Common myeloid progenitor, CD34-positive (primary cell): ENCODE data around the gene GAB4.
"Not testable (repeated sequence)": the region's sequence is repeated elsewhere in the genome, so short reads cannot be mapped to it uniquely, and the experiment has no call there.

Experiments
- CTCF ChIA-PET: fragments of 350-600 bp; sonication (Branson Sonifier 250); formaldehyde crosslinking; loops from one replicate; lab custom pipeline; 2021; ENCODE audit warnings: antibody characterized with exemption; lab: Charles Lee
- POLR2A ChIA-PET: fragments of 350-600 bp; sonication (Branson Sonifier 250); formaldehyde crosslinking; loops from one replicate; lab custom pipeline; 2021; ENCODE audit warnings: antibody characterized with exemption; lab: Charles Lee
- DNase-seq, 3 donors: peaks; one replicate each; pipeline versions ENCODE4 v3.0.0 to v3.0.0-alpha.2; 2013
- H3K27ac ChIP-seq, 2 experiments: 1 replicate in 1 of 2; 2 replicates in 1 of 2; pipeline ENCODE4 v1.7.0; 2013; ENCODE audit warnings: inconsistent platforms in 2 of 2, low read length in 2 of 2, mild to moderate bottlenecking in 2 of 2, low read depth in 1 of 2, moderate library complexity in 1 of 2; ENCODE audit not compliant: severe bottlenecking in 2 of 2, insufficient read depth in 1 of 2, poor library complexity in 1 of 2
- H3K27me3 ChIP-seq, 5 experiments: replicated peaks in 2 of 5; 1 replicate in 3 of 5; 2 replicates in 2 of 5; pipeline versions ENCODE4 v1.6.1 to v1.7.0; 2013; ENCODE audit warnings: low read length in 4 of 5, mild to moderate bottlenecking in 2 of 5, moderate library complexity in 2 of 5, inconsistent platforms in 1 of 5; ENCODE audit not compliant: insufficient read depth in 5 of 5, control insufficient read depth in 4 of 5
- H3K36me3 ChIP-seq, 4 experiments: 1 replicate in 2 of 4; 2 replicates in 2 of 4; pipeline versions ENCODE4 v1.6.1 to v1.7.0; 2013; ENCODE audit warnings: low read length in 3 of 4, control low read depth in 1 of 4, mild to moderate bottlenecking in 1 of 4; ENCODE audit not compliant: control insufficient read depth in 4 of 4, insufficient read depth in 4 of 4
- H3K4me1 ChIP-seq, 4 experiments: 1 replicate in 3 of 4; 2 replicates in 1 of 4; pipeline versions ENCODE4 v1.6.1 to v1.7.1; 2013; ENCODE audit warnings: low read length in 3 of 4, mild to moderate bottlenecking in 3 of 4, control low read depth in 1 of 4, inconsistent platforms in 1 of 4, moderate library complexity in 1 of 4; ENCODE audit not compliant: control insufficient read depth in 4 of 4, insufficient read depth in 4 of 4; ENCODE audit errors: control extremely low read depth in 1 of 4
- H3K4me3 ChIP-seq, 7 experiments: 1 replicate in 4 of 7; 2 replicates in 3 of 7; pipeline versions ENCODE4 v1.5.1 to v1.7.0; 2013; ENCODE audit warnings: mild to moderate bottlenecking in 7 of 7, low read length in 6 of 7, moderate library complexity in 6 of 7, inconsistent platforms in 2 of 7, low read depth in 2 of 7, control low read depth in 1 of 7; ENCODE audit not compliant: insufficient read depth in 4 of 7, control insufficient read depth in 1 of 7; ENCODE audit errors: extremely low read depth in 1 of 7
- H3K9me3 ChIP-seq, 5 experiments: 1 replicate in 4 of 5; 2 replicates in 1 of 5; pipeline versions ENCODE4 v1.6.1 to v1.7.1; 2013; ENCODE audit warnings: low read length in 4 of 5, mild to moderate bottlenecking in 2 of 5, inconsistent platforms in 1 of 5, low read depth in 1 of 5, moderate library complexity in 1 of 5; ENCODE audit not compliant: control insufficient read depth in 4 of 5, insufficient read depth in 2 of 5; ENCODE audit errors: control extremely low read depth in 1 of 5
- WGBS: methylation state at CpG from one replicate; pipeline ENCODE4 v1.1.5; 2013; ENCODE audit not compliant: insufficient coverage; 5-methylcytosine and 5-hydroxymethylcytosine counted together

Gene GAB4

DNA sequence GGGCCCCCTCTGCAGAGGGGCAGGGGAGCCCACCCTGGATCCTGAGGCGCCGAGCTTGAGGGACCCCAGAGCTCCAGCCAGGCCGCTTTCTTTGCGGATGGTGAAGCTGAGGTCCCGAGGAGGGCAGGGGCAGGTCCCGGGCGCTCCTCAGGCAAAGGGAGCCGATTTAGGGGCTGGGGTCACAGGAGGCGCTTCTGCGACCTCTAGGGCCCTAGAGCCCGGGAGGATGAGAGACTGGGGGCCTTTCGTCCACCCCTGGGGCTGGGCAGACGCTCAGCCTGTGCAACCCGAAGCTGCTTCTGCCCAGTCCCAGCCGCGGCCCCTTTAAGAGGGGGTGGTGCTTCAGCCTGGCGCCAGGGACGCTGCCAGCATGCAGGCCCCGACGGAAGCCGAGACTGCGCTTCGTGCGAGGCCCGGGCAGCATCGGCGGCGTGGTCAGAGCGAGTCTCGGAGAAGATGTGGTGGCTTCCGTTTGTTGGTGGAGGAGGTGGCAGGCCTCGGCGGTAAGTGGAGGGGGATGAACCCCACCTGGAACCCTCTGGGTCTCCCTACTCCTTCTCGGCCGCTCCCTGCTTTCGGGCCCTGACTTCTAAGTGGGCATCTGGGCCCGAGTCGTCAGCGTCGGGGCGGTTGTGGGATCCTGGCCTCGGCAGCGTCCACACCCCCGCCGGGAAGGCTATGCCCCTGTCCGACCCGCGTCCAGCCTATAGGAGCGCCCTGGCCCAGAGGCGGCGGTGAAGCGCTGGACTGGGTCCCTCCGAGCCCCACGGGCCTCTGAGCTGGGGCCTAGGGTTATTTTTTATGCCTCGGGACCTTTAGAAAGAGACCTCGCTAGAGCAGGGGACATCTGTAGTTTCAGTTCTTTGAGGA is 29.1 kb upstream of the GAB4 start:
- H3K4me1 ChIP-seq, CTCF ChIA-PET, DNase-seq, H3K27ac ChIP-seq, POLR2A ChIA-PET, H3K36me3 ChIP-seq, H3K9me3 ChIP-seq: not testable (repeated sequence)
- WGBS, result 43% methylated on average over 16 of the region's 56 CpGs
- Histone ChIP-seq H3K27me3 (peaks cover 0 to 28% (median 10%) of the 10 kb centered on the region in 5 experiments), H3K4me3 (peak overlapping the region in 1 of 7 experiments; percentile 35)

DNA sequence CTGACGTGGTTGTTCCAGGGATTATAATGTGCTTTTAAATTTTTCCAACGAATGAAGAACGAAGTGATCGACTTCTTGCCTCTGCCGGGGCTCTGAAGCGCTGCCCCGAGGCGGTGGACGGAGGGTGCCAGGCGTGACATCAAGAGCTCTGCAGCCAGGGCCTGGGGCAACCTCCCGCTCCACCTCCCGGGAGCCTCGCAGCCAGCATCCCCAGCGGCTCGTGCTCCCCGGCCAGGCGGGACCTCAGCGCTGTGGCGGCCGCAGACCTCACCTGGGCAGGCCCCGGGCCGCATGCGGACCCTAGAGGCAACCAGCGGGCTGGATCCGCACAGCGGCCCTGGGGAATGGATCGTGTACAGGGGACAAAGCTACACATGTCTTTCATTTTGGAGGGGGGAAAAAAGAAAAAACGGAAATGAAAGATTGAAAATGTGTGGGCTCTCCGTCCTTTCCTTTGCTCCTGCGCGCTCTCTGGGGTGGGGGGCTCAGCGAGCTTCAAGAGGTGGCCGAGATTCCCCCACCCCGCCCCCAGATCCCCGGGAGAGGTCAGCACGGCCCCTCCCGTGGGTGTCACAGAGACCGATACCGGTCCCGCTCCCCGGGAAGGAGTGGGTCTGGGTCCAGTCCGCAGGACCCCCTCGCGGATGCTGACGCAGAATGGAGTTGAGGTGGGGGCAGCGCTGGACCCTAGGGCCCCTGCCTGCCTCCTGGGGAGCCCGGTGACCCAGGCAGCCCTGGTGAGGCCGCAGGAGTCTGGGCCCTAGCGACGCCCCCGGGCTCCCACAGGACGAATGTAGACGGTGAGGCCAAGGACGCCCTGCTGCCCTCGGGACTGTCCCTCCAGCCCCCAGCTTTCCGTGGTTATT is 28.2 kb upstream of the GAB4 start:
- H3K36me3 ChIP-seq, H3K9me3 ChIP-seq, POLR2A ChIA-PET, H3K4me1 ChIP-seq, DNase-seq, H3K27ac ChIP-seq: not testable (repeated sequence)
- WGBS, result 17% methylated on average over 28 of the region's 56 CpGs
- Histone ChIP-seq H3K27me3 (peaks cover 0 to 28% (median 10%) of the 10 kb centered on the region in 5 experiments), H3K4me3 (peak overlapping the region in 1 of 7 experiments; percentile 17)
- CTCF ChIA-PET, result interaction anchor here (2.1 kb wide), 1 partner anchor 22 kb away, joined by 4 read pairs; no protein-coding TSS in a partner anchor

DNA sequence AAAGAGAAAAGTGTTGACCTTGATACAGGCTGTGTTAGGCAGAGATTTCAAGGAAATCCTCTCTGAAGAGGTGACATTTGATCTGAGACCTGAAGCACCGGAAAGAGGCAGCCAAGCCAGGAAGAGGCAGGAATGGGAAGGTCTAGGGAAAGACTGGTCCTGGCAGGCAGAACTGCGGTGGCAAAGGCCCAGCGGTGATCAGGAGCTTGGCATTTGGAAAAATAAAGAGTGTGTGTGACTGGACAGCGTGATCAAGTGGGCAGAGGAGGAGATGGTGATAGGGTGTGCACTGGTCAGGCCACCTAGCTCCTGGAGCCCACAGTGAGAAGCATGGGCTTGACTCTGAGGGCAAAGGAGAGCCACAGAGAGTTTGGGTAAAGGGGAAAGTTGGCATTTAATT is 27.2 kb upstream of the GAB4 start:
- Histone ChIP-seq H3K36me3 (no peaks in the 10 kb centered on the region), H3K4me3 (no peak overlapping the region), H3K27ac (no peak overlapping the region), H3K27me3 (peaks cover 0 to 28% (median 10%) of the 10 kb centered on the region in 5 experiments), H3K9me3 (peaks cover 0 to 1% (median 0%) of the 10 kb centered on the region in 5 experiments), H3K4me1 (peaks cover 0 to 5% (median 1%) of the 10 kb centered on the region in 4 experiments)
- CTCF ChIA-PET, result interaction anchor here (2.1 kb wide), 1 partner anchor 23 kb away, joined by 4 read pairs; no protein-coding TSS in a partner anchor
- 96% methylated on average over 4 of the region's 4 CpGs for WGBS
- no peak for DNase-seq
- POLR2A ChIA-PET, result no interaction called here

DNA sequence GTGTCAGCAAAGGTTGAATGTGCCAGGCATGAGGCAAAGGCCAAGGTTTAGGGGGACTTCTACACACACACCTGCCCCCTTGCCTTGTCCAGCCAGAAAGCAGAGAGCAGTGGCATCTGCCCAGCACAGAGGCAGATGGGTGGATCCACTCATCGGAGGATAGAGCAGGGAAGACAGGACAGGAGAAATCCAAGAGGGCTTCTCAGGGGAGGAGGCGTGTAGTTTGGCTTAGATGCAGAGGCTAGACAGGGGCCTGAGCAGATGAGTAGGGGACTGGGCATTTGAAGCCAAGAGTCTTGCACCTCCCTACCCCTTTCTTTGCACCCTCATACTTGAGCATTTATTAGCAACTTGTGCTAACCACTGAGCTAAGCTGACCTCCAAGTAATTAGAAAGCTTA is 26.5 kb upstream of the GAB4 start:
- H3K36me3 ChIP-seq, DNase-seq, POLR2A ChIA-PET, H3K27ac ChIP-seq, H3K9me3 ChIP-seq, H3K4me3 ChIP-seq, H3K4me1 ChIP-seq: not testable (repeated sequence)
- H3K27me3 ChIP-seq, result peaks cover 0 to 28% (median 9%) of the 10 kb centered on the region in 5 experiments
- CTCF ChIA-PET, result interaction anchor here (2.1 kb wide), 1 partner anchor 24 kb away, joined by 4 read pairs; no protein-coding TSS in a partner anchor
- WGBS, result 100% methylated on average over 2 of the region's 2 CpGs

DNA sequence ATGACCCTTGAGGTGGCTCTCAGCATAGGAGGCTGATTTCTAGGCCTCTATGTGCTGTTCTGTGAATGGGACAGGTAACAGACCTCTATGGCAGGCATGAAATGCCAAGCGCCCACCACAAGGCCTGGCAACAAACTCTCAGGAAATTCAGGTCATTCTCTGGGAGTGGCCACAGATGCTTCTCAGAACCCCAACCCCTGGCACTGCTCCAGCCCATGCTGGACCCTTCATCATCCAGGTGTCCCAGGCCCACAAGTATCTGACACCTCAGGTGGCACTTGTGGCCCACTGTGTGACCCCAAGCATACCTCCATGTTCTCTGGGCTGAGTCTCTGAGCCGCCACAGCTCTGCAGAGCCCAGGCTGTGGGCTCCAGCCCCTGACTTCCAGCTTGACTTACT is 24.3 kb upstream of the GAB4 start:
- CTCF ChIA-PET, DNase-seq, H3K4me1 ChIP-seq, POLR2A ChIA-PET, H3K27ac ChIP-seq, H3K9me3 ChIP-seq, H3K36me3 ChIP-seq, H3K4me3 ChIP-seq: not testable (repeated sequence)
- 86% methylated on average over 1 of the region's 2 CpGs for WGBS
- H3K27me3 ChIP-seq, result peaks cover 0 to 24% (median 9%) of the 10 kb centered on the region in 5 experiments

DNA sequence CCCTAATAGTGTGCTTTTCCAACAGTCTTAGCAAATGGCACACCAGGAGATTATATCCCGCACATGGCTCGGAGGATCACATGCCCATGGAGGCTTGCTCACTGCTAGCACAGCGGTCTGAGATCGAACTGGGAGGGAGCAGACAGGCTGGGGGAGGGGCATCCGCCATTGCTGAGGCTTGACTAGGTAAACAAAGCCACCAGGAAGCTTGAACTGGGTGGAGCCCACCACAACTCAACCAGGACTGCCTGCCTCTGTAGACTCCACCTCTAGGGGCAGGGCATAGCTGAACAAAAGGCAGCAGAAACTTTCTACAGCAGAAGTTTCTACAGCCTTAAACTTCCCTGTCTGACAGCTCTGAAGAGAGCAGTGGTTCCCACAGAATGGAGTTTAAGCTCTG is 16.4 kb upstream of the GAB4 start:
- H3K27me3 ChIP-seq, POLR2A ChIA-PET, H3K9me3 ChIP-seq, CTCF ChIA-PET, H3K4me1 ChIP-seq, H3K36me3 ChIP-seq, H3K27ac ChIP-seq, DNase-seq, H3K4me3 ChIP-seq: not testable (repeated sequence)
- WGBS, result 76% methylated on average over 5 of the region's 5 CpGs
